Stromal cell of bone marrow (primary cell): ENCODE data around the gene CHST11.

Experiments
- DNase-seq: peaks from one replicate; pipeline ENCODE4 v3.0.0-alpha.2; 2012; ENCODE audit warnings: low read depth

Gene CHST11

GRCh38 chr12:104456417-104456949 lies at the start of gene CHST11:
Gene CHST11, plus strand, starts transcription at chr12:104456948.
- peak; percentile 80 for DNase-seq

- no peak for DNase-seq
Observed at GRCh38 chr12:104407438-104407837, 49.3 kb upstream of the CHST11 start.

- no peak for DNase-seq
Observed at GRCh38 chr12:104407922-104408321, 48.8 kb upstream of the CHST11 start.

- no peak for DNase-seq
Observed at GRCh38 chr12:104410326-104410725, 46.4 kb upstream of the CHST11 start.

GRCh38 chr12:104410786-104411185 lies 46.0 kb upstream of the CHST11 start:
- DNase-seq: peak; percentile 16

GRCh38 chr12:104411826-104412641 lies 44.7 kb upstream of the CHST11 start:
- DNase-seq: no peak

GRCh38 chr12:104412681-104413080 lies 44.1 kb upstream of the CHST11 start:
- no peak for DNase-seq

- no peak for DNase-seq
Observed at GRCh38 chr12:104413330-104413729, 43.4 kb upstream of the CHST11 start.

- DNase-seq: no peak
Observed at GRCh38 chr12:104414581-104415341, 42.0 kb upstream of the CHST11 start.

- no peak for DNase-seq
Observed at GRCh38 chr12:104415342-104415980, 41.3 kb upstream of the CHST11 start.

GRCh38 chr12:104416136-104416535 lies 40.6 kb upstream of the CHST11 start:
- no peak for DNase-seq

- DNase-seq: no peak
Observed at GRCh38 chr12:104416585-104416984, 40.2 kb upstream of the CHST11 start.

- DNase-seq: no peak
Observed at GRCh38 chr12:104419717-104420116, 37.0 kb upstream of the CHST11 start.

- no peak for DNase-seq
Observed at GRCh38 chr12:104420868-104421267, 35.9 kb upstream of the CHST11 start.

GRCh38 chr12:104421343-104421742 lies 35.4 kb upstream of the CHST11 start:
- no peak for DNase-seq

GRCh38 chr12:104422441-104422840 lies 34.3 kb upstream of the CHST11 start:
- no peak for DNase-seq

- DNase-seq: no peak
Observed at GRCh38 chr12:104423273-104423672, 33.5 kb upstream of the CHST11 start.

GRCh38 chr12:104423809-104424208 lies 32.9 kb upstream of the CHST11 start:
- no peak for DNase-seq

- no peak for DNase-seq
Observed at GRCh38 chr12:104424955-104425354, 31.8 kb upstream of the CHST11 start.

GRCh38 chr12:104425614-104426013 lies 31.1 kb upstream of the CHST11 start:
- DNase-seq: no peak

- no peak for DNase-seq
Observed at GRCh38 chr12:104426926-104427546, 29.7 kb upstream of the CHST11 start.

GRCh38 chr12:104427547-104427938 lies 29.2 kb upstream of the CHST11 start:
- DNase-seq: no peak
